Left colon (tissue), 2 donors: Measurements from ENCODE around the gene RPS19. TPM values are rescaled to one million over a fixed set of nuclear protein-coding genes. Genes with fewer than 3 reads are reported as not detected.

Experiments used
- ATAC-seq: fragments of 200-7000 bp; cut with Tn5 transposase; one replicate; pipeline ENCODE4 v1.9.1; 2020; ENCODE audit warnings: mild to moderate bottlenecking, moderate library complexity
- DNase-seq, 2 donors: peaks; one replicate each; pipeline ENCODE4 v3.0.0-alpha.2; 2020
- intact Hi-C, 2 donors: fragments of 100-400 bp; cut with DNase I in 1 of 2; cut with micrococcal nuclease in 1 of 2; formaldehyde crosslinking; loops; one replicate each; pipeline versions ENCODE4 v1.11.2 to v1.14.0; 2022; cut with DNase I, micrococcal nuclease
- long read RNA-seq: library from polyadenylated mRNA; unstranded; transcript quantifications from one replicate; pipeline ENCODE4 v2.0.0, GENCODE V29; 2021
- total RNA-seq, 2 donors: library from RNA; stranded (reverse); fragmentation: NEBNext Ultra II Directional; extraction: Animal tissue kit (Norgen Biotek cat#: 25700); gene quantifications; one replicate each; pipeline ENCODE4 v1.2.1, GENCODE V29; 2021
- donor health status: DM: no; HTN: no; CAD: no.
- donor health status: DM: yes; HTN: yes; CAD: no.

The RPS19 gene
- 1,000 to 10,000 TPM; 1,474 to 1,504 TPM for total RNA-seq
- long read RNA-seq, transcript RPS19-206 (6 exons, 2,359 nt), result major isoform, 570 of 594 reads
- long read RNA-seq, partial matches to known transcripts, result 8 of 594 reads
- long read RNA-seq, other reads (novel, unspliced or antisense), result 11 of 594 reads

GRCh38 chr19:41859618-41860418 is at the start of gene RPS19:
RPS19 (plus strand) TSS chr19:41860255; CDS start chr19:41860775, 520 bp downstream.
- DNase-seq (peak; percentile 98 to 99), ATAC-seq (peak; percentile 88)
- intact Hi-C loops, result no loop called here

DNA sequence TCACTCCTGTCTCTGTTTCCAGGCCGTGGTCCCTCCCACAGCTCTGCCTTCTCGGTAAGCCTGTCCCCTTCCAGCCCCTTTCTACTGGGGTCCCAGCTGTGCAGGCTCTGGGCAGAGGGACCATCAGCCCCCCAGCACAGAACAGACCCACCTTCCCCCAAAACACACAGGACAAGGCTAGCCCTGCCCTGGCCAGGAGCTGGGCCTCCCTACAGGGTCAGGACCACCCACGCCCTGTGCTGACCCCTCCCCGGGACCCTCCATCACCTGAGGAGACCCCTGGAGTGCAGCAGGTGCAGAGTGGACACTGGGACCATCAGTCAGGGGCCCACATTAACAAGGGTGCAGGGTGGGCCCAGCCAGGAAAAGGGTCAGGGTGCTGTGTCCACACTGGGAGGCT is 49.8 kb upstream of the RPS19 start:
- ATAC-seq, result no peak
- intact Hi-C loops, result no loop called here
- no peak for DNase-seq

DNA sequence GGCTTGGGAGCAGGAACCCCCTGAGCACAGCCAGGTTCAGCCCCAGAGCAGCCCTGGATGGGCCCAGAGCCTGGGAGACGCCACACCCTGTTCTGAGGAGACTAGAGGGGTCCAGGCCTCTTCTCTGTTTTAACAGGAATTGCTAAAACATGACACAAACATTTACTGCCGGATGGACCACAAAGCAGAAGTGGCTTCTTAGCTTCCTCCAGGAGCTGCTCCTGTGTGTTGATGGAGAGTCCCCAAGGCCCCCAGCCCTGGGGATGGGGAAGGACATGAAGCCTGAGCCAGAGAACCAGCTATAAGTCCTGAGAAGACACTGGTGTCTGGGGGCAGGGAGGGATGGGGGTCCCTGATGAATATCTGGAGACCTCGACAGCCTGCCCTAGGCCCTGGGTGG is 49.0 kb upstream of the RPS19 start:
- DNase-seq, result no peak
- ATAC-seq, result no peak
- intact Hi-C loops, result no loop called here

DNA sequence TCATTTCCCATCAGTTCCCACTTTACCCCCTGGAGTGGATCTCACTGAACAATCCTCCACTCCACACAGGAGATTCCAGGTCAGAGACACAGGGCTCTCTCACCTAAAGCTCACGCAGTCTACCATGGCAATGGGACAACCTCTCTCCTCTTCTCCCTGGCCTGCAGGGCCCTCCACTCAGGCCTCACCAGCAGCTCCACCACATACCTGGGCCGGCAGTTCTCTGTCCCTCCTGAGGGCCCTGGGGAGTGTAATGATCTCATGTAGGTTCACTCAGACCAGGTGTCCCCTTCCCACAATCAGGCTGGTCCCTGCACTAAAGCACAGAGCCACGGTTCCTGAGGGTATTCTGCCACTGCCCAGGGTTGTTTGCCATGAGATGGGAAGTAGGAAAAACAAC is 48.1 kb upstream of the RPS19 start:
- intact Hi-C loops, result no loop called here
- DNase-seq, result no peak
- ATAC-seq, result no peak

- intact Hi-C loops, result no loop called here
- DNase-seq (no peak), ATAC-seq (no peak)
These were observed 46.1 kb upstream of the RPS19 start for GRCh38 chr19:41813911-41814310.

DNA sequence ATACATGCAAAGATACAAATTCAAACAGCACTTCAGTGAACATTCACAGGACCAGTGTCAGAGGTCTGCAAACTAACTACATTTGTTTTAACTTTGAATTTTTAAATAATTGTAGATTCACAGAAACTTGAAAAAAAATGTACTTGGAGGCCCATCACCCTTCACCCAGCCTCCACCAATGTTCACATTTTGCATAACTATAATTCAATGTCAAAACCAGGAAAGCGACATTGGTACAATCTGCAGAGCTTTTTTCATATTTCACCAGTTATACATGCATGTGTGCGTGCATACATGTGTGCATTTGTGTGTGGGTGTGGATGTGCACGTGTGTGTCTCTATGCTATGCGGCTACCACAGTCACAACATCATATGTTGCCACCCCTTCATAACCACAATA is 44.8 kb upstream of the RPS19 start:
- DNase-seq (no peak), ATAC-seq (no peak)
- intact Hi-C loops, result no loop called here

DNA sequence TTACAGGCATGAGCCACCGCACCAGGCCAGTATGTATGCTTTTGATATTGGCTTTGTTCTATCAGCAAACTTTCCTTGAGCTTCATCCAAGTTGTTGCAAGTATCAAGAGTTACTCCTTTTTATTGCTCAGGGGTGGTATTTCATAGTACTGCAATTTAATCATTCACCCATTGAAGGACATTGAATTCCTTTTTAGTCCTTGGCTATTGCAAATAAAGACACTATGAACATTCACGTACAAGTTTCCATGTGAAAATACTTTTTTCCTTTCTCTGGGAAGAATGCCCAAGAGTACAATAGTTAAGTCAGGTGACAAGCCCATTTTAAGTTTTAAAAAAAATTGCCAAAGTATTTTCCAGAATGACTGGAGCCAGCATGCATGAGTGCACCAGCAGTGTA is 43.3 kb upstream of the RPS19 start:
- ATAC-seq (peak; percentile 84), DNase-seq (no peak)
- intact Hi-C loops, result no loop called here

DNA sequence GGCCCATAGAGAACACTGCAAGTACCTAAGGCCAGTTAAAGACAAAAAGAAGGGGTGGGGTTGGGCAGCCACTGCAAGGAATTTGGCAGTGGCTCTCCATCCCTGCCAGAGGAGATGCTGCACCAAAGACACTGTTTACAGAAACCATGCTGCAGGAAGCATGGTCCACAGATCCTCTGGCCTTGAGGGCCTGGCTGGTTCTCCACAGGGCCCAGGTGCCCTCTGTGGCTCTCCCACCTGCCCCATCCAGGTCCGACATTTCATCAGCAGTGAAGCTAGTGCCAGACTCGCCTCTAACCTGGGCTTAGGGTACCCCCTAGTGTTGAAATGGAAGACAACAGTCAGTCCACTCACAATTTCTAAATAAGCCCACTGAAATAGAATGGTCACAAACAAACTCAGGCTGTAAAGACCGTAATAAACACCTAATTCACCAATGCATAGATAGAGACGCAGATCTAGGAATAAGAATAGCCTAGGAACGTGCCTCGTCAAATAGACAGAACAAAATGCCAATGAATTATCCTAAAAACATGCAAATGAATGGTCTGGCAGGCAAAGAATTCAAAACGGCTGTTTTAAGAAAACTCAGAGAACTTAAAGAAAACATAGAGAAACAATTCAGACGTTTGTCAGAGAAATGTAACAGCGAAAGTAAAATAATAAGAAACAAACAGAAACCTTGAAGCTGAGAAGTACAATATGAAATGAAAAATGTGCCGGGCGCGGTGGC is 38.9 kb upstream of the RPS19 start:
- ATAC-seq (peak; percentile 80), DNase-seq (no peak)
- intact Hi-C loops, result no loop called here

GRCh38 chr19:41837981-41838708 is 21.9 kb upstream of the RPS19 start:
- DNase-seq (no peak), ATAC-seq (no peak)
- intact Hi-C loops, result no loop called here

DNA sequence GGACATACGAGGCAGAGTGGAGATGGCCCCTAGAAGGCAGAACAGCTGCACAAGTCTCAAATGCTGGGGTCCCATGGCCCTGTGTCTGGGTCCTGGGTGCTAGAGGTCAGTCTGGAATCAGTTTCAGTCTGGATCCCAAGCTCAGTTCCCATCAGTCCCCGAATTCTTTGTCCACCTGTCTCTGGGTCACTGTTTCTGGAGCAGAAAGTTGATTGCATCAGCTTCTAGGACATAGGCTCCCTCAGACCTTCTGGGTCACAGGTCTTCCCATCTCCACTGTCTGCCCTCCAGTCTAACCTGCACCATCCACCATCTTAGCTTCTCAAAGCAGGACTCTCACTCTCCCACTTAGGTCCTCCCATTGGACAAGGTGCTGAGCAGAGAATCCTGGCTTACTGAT is 20.8 kb upstream of the RPS19 start:
- DNase-seq, result no peak
- intact Hi-C loops, result no loop called here
- ATAC-seq, result no peak

DNA sequence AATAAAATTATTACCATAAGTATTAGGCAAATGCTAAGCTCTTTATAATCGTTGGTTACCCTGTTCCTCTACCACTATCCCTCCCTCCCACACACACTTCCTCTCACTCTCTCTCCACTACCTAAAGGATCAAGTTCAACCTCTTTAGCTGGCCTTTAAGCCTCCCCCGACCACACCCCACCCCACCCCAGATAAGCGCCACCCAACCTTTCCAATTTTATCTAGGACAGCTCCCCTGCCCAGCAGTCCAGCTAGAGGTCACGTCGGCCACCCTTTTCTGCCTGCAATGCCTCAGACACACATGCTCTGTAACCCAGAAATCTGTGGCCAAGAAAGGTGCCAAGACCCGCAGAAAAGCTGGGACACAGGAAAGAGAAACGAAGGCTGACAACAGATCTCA is 16.7 kb upstream of the RPS19 start:
- intact Hi-C loops, result no loop called here
- ATAC-seq, result no peak
- DNase-seq, result no peak

DNA sequence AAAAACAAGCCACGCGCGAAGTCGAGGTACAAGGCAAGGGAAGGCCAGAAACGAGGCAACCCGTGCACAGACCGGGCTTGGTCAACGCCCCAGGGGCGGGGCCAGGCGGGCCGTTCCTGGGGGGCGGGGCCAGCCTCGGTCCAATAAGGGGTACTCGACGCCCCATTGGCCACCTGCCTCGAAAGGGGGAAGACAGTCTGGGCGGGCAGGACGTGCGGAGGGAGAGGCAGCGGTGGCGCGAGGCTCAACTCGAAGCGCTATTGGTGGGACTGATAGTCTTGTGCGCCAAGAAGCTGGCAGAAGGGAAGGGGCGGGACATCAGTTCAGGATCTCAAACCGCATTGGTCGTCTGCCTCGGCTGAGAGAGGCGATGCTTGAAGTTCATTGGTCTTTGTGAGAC is 15.5 kb upstream of the RPS19 start, which contains the start of gene LYPD4:
Gene LYPD4, minus strand, starts transcription at position 83 of the 400 bp plus-strand sequence. CDS start 5,398 bp downstream, outside the sequence.
- intact Hi-C loops, result no loop called here
- ATAC-seq, result no peak

GRCh38 chr19:41845001-41845050 is 15.2 kb upstream of the RPS19 start, which contains the start of gene DMRTC2:
DMRTC2 (plus strand) TSS chr19:41845042; CDS start chr19:41847429, 2,387 bp downstream.
- intact Hi-C loops, result no loop called here
- no peak for DNase-seq
- ATAC-seq, result no peak

More for the DNA sequence above, 15.5 kb upstream of the RPS19 start, which contains the start of gene LYPD4:
- no peak for DNase-seq

- no peak for DNase-seq
- intact Hi-C loops, result no loop called here
- ATAC-seq, result no peak
These were observed 14.9 kb upstream of the RPS19 start for GRCh38 chr19:41845051-41845590.

DNA sequence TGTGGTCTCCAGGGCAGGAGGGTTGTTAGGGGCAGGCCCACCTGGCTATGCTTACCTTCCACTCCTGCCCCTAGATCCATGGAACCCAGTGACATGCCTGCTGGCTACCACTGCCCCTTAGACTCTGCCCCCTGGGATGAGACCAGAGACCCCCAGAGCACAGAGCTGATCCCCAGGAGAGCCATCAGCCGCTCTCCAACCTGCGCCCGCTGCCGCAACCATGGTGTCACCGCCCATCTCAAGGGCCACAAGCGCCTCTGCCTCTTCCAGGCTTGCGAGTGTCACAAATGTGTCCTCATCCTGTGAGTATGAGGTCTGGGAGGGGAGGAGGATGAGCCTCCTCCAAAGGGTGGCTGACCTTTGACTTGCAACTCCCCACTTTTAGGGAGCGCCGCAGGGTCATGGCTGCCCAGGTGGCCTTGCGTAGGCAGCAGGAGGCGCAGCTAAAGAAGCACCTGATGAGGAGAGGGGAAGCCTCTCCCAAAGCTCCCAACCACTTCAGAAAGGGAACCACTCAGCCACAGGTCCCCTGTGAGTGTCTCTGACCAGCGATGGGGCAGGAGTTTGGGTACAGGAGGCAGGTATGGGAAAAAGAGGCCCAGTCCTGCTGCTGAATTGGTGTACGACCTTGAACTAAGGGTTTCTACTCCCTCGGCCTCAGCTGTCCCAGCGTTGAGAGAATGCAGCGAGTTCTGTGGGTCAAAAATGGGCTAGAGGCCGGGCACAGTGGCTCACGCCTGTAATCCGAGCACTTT is 12.5 kb upstream of the RPS19 start:
- ATAC-seq, result no peak

GRCh38 chr19:41848666-41849065 is 11.4 kb upstream of the RPS19 start:
- intact Hi-C loops, result no loop called here
- ATAC-seq (no peak), DNase-seq (no peak)

More for the DNA sequence above, 12.5 kb upstream of the RPS19 start:
- no peak for DNase-seq
- intact Hi-C loops, result no loop called here

- intact Hi-C loops, result no loop called here
- no peak for ATAC-seq
- DNase-seq, result no peak
These were observed 11.0 kb upstream of the RPS19 start for GRCh38 chr19:41849067-41849466.

- no peak for DNase-seq
- intact Hi-C loops, result no loop called here
- ATAC-seq, result no peak
These were observed 9.7 kb upstream of the RPS19 start for GRCh38 chr19:41850381-41850780.

DNA sequence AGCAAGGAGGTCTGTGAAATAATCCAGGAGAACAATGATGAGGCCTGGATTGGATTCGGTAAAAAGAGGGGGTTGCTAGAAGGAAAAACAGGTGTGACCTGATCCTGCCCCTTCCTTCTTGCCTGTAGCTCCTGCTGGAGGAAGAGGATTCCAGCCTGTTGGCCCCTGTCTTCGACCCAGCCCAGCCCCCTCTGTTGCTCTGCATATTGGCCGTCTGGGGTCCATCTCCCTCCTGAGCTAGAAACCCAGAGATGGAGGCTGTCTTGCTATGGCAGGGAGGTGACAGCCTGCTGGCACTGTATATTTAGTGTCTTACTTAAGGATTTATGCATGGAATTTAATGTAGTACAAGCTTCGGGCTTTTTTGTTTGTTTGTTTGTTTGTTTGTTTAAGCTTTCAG is 8.6 kb upstream of the RPS19 start:
- intact Hi-C loops, result no loop called here
- ATAC-seq (no peak), DNase-seq (no peak)
